G401 (cell line): ENCODE results near the gene EZH1. TPM values are rescaled to one million over a fixed set of nuclear protein-coding genes. Genes with fewer than 3 reads are reported as not detected.

Source experiments
- DNase-seq: peaks from one replicate; pipeline ENCODE4 v3.0.0-alpha.2; 2015; ENCODE audit warnings: low spot score
- in situ Hi-C: cut with HindIII; loops from 2 replicates; pipeline ENCODE4 v1.10.0; 2016; ENCODE audit warnings: low sequenced_read_pairs, mixed read lengths
- total RNA-seq: library from RNA; depleted of rRNA; stranded (reverse); fragments of >200 nt; shearing (Covaris generic); gene quantifications from 2 replicates; pipeline ENCODE4 v1.2.3, GENCODE V29; 2014; rRNA removed

EZH1 gene
- total RNA-seq, result 10.0 and 14.7 TPM in 2 replicates

DNA sequence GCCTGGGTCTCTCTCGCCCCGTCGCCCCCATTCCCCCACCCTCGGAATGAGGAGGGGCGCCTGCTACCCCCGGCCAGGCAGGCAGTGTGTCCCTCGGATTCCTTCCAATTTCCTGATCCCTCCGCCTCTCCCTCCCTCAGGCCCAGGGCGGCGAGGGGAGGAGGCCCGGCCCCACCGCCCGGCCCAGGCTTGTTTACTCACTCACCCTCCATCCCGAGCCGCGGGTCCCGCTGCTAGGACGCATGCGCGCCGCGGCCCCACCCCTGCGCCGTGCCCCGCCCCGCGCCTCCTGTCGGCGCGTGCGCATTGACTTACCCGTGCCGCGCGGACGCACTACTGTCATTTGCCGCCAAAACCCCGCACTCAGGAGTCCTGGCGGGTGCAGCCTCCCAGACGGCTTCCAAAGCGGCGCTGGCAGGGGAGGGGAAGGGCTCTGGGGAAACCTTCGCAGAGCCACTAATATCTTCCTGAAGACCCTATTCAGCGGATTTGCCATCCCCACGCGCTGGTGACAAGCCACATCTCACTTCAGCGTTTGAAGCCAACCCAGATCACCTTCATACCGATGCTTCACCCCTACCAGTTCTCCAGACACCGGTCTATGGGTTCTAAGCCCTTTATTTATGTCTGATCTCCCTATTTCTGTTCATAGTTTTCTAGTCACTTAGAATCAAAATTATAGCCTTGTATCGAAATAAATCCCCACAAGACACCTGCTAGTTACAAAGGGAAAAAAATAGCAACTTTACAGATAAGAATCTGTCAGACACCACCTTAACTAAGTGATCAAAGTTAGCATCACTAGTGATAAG, at the start of gene EZH1:
Gene EZH1, minus strand, starts transcription at position 235 of the 812 bp plus-strand sequence. CDS start 16,099 bp downstream, outside the sequence.
- in situ Hi-C loops, result no loop called here
- peak; percentile 89 for DNase-seq

GRCh38 chr17:42792545-42792944, 47.7 kb upstream of the EZH1 start:
- DNase-seq, result no peak
- in situ Hi-C loops, result no loop called here

GRCh38 chr17:42791948-42792347, 47.1 kb upstream of the EZH1 start:
- in situ Hi-C loops, result no loop called here
- DNase-seq, result no peak

- no peak for DNase-seq
- in situ Hi-C loops, result no loop called here
Measured at GRCh38 chr17:42787266-42787665, 42.4 kb upstream of the EZH1 start.

DNA sequence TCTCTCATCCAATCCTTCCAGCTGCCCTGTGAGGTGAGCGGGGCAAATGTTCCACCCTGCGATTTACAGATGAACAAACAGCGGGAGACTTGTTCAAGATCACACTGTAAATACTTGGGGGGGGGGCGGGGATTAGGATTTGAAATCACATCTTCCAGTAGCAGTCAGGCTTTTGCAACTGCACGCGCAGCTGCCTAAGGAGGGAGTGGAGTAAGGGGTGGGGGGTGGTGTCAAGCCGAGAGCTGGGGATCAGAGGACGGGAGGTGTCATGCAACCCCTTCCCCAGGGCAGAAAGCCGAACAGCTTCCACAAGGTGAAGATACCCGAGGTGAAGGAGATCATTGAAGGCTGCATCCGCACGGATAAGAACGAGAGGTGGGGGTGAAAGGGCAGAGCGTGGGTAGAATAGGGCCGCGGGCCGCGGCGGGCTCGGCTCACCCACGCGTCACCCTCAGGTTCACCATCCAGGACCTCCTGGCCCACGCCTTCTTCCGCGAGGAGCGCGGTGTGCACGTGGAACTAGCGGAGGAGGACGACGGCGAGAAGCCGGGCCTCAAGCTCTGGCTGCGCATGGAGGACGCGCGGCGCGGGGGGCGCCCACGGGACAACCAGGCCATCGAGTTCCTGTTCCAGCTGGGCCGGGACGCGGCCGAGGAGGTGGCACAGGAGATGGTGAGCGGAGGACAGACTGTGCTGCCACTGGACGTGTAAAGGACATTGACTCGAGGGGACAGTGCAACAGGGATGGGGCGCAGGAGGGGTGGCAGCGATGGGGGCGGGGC, 40.2 kb upstream of the EZH1 start:
- no peak for DNase-seq
- in situ Hi-C loops, result no loop called here

DNA sequence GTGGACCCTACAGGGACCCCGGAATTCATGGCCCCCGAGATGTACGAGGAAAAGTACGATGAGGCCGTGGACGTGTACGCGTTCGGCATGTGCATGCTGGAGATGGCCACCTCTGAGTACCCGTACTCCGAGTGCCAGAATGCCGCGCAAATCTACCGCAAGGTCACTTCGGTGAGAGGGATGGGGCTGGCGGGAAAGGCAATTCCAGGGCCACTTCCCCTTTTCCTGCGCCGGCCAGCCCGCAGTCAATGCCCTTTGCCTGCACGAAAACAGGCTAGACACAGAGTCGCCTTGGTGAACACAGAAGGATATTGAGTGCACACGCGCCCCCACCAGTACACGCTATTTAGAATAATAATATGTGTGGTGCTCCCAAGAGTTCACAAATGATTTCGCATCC, 39.6 kb upstream of the EZH1 start:
- in situ Hi-C loops, result no loop called here
- DNase-seq, result no peak

DNA sequence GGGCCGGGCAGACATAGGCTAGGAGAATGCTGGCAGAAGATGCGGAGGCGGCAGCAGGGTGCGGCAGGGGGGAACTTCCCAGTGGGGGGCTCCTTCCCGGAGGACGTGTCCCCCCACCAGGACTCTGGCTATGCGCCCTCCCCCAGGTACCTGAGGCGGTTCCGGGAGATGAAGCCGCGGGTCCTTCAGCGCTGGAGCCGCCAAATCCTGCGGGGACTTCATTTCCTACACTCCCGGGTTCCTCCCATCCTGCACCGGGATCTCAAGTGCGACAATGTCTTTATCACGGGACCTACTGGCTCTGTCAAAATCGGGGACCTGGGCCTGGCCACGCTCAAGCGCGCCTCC, 38.9 kb upstream of the EZH1 start:
- no peak for DNase-seq
- in situ Hi-C loops, result no loop called here

DNA sequence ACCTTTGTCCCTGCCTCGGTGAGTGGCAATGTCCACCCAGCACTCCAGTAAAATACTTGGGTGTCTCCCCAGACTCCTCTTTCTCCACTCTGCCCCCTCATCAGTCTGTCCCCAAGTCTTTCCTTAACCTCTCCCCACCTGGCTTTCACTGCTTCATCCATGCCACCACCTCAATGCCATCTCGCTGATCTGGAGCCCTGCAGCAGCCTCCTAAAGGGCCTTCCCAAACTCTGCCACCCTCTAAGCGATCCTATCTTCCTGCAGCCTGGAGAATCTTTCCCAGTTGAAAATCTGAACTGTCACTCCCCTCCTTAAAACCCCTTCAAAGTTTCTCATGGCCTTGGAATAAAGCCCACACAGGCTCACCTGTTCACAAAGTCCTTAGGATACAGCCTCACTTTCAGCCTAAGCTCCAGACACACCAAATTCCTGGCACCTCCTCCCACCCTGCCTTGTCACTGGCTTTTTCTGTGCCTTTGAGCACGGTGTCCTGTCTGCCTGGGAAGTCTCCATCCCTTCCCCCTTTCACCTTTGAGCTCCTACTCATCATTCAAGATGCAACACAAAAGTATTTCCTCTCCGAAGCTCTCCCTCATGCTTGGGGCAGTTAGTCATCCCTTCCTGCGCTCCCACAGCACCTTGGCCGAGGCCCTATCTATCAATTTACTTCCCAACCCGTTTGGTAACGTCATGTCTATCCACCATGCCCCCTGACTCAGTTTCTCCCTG, 38.4 kb upstream of the EZH1 start:
- in situ Hi-C loops, result no loop called here
- no peak for DNase-seq

DNA sequence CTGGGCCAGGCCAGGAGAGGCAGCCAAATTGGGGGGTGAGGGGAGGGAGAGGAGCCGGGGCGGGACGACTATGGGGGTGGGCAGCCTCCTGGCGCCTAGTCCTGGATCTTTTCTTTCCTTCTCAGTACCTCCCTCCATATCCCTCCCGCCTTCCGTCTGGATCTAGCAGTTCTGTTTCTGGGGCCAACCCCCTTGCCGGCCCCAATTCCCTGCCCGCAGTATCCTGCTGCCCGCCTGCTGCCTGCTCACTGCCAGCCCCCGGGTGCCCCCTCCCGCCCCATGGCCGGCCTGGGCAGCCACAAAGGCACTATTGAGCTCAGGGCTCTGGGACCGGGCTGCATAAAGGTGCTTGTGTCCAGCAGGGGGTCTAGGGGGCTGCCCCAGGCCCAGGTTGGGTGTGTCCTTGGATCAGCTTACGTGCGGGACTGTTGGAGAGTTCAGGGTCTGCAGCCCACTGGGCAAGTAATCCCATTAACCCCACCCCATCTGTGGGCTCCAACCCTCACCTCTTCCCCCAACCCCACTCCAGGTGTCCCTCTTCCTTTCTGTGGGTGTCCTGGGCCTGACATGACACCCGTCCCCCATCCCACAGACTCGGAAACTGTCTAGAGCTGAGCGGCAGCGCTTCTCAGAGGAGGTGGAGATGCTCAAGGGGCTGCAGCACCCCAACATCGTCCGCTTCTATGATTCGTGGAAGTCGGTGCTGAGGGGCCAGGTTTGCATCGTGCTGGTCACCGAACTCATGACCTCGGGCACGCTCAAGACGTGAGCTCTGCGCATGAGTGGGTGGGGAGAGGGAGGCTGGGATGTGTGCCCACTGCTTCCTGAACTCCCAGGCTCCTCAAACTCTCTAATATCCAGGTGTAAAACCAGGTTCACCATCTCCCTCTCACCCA, 37.6 kb upstream of the EZH1 start:
- DNase-seq, result no peak
- in situ Hi-C loops, result no loop called here

DNA sequence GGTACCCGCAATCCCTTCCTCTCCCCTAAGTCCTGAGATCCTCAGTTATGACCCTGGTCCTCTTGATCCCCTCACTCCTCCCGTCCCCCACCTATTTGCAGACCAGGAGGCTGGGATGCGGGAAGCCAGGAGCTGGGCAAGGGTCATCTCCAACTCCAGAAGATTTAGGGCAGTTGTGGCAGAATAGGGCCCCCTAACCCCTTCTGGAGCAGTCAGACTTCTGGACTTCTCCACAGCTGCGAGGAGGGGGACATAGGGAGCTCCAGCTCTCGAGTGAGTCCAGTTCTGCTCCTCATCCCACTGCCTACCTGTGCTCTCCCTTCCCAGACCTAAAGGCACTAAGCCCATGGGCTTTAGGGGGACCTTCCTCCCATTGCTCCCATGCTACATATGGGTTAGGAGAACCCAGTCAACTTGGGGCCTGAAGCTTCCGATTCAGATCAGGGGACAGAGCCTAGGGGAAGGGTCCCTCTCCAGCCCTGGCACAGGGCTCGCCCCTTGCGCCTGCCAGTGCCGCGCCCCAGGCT, 36.9 kb upstream of the EZH1 start:
- DNase-seq, result no peak
- in situ Hi-C loops, result no loop called here

GRCh38 chr17:42780851-42781638, 36.2 kb upstream of the EZH1 start:
- in situ Hi-C loops, result no loop called here
- DNase-seq, result no peak

DNA sequence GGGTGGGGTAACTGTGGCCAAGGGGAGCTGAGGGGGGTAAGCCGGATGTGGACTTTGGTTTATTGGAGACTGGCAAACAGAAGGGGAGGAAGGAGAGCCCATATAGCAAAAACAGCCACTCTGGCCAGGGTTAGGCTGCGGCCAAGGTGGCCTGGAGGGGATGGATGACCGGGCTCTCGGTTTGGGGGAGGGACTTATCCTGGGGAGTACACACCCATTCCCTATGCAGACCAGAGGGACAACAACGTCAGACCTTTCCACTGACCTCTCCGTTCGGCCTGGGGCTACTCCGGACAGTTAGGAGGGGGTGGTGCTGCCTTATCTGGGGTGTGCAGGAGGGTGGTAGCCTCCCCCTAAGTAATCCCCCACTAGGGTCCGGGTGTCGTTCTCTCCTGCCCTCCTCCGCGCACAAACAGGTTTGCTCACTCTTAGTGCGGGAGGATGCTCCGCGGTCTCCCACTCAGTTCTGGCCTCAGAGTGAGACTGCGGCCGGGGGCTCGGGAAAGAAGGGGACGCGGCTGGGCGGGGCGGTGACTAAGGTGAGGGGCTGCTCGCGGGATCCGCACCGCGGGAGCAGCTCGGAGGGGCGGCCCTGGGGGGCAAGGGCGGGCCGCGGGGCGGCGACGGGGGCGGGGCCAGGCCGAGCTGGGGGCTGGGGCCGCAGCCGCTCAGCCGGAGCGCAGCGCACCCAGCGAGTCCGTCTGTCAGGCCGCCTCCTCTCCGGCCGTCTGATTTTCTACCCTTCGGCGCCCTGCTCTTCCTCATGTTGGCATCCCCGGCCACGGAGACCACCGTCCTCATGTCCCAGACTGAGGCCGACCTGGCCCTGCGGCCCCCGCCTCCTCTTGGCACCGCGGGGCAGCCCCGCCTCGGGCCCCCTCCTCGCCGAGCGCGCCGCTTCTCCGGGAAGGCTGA, 35.4 kb upstream of the EZH1 start, which contains the start of gene WNK4:
Gene WNK4, plus strand, starts transcription at position 675 of the 915 bp plus-strand sequence. Its CDS starts 89 bp downstream, at position 764.
- no peak for DNase-seq
- in situ Hi-C loops, result no loop called here

DNA sequence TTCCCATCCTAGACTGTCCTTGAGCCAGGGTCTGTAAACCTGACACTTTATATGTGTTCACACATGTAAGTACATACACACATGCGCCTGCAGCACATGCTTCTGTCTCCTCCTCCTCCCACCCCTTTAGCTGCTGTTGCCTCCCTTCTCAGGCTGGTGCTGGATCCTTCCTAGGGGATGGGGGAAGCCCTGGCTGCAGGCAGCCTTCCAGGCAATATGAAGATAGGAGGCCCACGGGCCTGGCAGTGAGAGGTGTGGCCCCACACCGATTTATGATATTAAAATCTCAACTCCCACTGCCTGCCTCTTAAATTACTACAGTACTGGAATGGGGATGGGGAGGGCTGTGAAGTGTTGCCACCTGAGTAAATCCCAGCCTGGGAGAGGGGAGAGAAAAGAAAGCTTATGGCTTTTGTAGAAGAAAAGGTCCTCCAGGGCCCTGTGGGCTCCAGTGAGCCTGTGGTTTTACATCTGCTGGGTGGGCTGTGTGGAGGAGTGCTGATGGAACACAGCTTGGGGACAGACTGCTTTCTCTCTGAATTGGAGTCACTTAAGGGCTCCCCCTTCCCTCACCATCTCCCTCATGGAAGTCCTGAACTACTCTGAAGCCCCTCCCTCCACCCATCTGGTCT, 34.6 kb upstream of the EZH1 start:
- DNase-seq, result no peak
- in situ Hi-C loops, result no loop called here

DNA sequence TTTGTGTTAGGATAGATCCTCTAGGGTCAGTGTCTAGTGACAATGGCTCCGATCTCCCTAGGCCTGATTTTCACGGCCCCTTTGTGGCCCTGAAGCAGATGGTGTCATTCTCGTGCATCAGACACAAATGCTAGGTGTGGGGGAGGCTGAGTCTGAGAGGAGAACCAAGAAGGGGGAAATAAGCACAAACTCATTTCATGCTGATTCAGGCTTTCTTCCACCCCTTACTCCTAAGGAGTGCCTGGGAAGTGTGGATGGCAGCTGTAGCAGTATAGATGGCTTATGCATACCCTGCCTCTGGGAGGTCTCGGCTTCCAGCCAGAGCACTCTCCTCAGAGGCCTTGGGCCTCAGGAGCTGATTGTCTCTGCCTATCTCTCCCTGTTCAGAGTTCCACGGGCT, 33.7 kb upstream of the EZH1 start:
- in situ Hi-C loops, result no loop called here
- DNase-seq, result no peak

- DNase-seq, result no peak
- in situ Hi-C loops, result no loop called here
Measured at GRCh38 chr17:42775534-42776098, 30.8 kb upstream of the EZH1 start.

- DNase-seq, result no peak
- in situ Hi-C loops, result no loop called here
Measured at GRCh38 chr17:42774066-42774745, 29.4 kb upstream of the EZH1 start.
